ENCODE data around the gene CCND1.

Gene CCND1

GRCh38 chr11:69640995-69641581, at the start of gene CCND1:
CCND1 (plus strand) TSS chr11:69641156; CDS start chr11:69641314, 158 bp downstream.
- no peak for DNase-seq

DNA sequence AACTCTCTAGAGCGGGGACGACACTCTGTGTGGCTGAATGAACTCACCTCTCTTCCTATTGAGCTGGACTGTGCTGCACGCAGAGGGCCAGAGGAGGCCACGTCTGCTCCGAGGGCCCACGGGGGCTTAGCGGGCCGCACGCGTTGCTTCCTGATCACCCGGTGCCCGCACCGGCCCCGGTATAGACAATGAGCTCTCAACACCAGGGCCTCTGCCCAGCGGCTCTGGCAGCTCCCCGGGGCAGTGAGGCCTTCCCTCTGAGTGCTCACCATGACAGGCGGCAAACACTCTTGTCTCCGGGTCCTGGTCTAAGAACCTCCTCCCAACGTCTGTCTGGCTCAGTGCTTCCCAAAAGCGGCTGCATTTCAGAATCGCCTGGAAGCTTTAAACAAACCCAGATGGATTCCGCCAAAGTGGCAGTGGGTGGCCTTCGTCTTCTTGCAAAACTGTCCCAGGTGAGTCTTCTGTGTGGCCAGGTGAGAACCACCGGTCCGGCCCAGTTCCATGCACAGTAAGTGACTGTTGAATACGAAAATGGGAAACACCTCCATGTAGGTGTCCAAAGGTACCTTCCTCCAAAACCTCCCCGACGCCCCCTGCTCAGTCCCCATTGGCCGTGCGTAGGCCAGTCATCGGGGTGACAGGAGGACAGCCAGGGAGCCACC, 47.8 kb upstream of the CCND1 start:
- DNase-seq: no peak

DNA sequence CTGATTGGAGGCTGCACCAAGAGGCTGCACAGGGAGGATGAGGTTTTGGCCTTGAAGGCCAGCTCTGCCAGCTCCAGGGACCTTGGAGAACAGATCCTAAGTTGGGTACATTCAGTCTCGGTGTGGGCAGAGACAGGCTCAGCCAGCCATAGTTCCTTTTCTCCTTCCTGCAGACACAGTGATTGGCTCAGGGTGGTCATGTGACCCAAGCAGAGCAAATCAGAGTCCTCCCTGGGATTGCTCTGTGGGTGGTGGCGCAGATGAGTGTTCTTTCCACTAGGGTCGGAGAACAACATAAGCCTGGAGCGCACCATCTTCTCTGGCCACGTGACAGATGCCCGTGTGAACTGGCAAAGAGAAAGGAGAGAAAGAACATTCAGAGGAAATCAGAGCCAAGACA, 47.1 kb upstream of the CCND1 start:
- no peak for DNase-seq

- DNase-seq: no peak
Measured at GRCh38 chr11:69594481-69594880, 46.5 kb upstream of the CCND1 start.

DNA sequence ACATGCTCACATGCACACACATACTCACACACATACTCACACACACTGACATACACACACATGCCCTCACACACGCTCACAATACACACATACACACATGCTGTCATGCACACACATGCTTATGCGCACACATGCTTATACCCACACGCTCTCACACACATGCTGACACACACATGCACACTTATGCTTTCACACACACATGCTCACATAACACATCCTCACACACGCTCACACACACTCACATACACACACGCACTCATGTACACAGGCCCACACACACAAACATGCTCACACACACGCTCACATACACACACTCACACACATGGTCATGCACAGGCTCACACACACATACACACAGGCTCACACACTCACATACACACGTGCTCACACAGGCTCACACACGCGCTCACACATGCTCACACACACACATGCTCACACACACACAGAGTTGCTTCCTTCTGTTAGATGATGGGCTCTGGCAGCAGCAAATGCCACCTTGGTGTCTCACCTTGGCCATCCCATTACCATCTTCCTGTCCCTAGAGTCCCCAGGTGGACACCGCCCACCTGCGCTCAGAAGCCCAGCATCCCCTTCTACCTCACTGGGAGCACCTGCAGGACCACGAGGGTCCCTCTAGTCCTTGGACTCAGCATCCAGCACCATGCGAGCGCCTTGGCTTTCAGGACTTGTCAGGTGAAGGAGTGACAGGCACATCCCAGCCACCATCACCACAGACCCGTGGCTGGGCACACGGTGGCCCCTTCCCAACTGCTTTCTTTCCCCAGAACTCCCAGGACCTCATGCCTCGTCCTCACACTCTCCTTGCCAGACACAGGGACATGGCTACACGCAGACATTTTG, 44.9 kb upstream of the CCND1 start:
- DNase-seq: no peak

GRCh38 chr11:69598147-69598546, 42.8 kb upstream of the CCND1 start:
- no peak for DNase-seq

DNA sequence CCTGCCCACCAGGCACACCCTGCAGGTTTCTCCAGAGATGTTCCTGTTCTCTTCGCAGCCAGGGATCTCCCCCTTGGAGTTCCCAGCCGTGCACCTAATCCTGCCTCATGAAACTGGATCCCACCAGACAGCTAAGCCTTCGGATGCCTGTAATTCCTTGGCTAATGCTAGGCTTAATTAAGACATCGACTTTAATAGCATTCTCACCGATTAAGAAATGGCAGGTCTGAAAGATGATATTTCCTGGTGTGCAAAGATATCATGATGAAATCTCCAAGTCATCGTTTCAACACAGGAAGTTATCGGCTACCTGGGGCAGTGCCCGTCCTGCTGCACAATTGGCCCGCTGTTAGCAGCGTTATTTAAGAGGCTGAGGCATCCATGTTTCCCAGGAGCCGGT, 41.5 kb upstream of the CCND1 start:
- no peak for DNase-seq

- DNase-seq: no peak
Measured at GRCh38 chr11:69600001-69600400, 41.0 kb upstream of the CCND1 start.

- no peak for DNase-seq
Measured at GRCh38 chr11:69601011-69601975, 39.7 kb upstream of the CCND1 start.

DNA sequence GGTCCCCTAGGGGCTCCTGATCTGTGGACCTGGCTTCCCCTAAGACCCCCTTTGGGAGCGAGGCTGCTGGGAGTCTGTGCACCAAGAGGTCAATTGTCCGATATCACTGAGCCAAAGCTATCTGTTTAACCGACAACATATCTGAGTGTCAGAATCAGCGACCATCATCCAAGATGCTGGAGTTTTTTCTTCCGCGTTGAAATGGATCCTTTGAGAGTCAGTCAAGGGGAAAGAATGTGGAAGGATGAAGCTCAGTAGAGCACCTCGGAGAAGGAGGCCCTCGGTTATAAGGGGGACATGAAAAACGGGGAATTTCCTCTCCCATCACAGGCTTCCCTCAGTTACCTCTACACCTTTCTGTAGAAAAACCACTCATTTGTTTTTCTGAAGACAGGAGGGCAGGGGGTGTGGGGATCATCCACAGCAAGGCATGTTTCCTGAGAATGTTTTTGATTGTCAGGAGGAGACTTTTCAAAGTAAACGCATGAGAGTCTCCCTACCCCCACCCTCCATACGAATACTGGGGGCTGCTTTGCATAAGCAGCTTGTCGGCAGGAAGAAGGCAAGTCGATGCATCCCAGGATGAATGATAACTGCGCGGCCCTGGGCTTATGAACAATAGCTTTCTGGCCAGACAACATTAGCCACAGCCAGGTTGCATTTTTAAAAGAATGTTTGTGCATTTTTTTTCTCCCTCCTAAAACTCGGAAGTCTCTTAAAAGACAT, 37.7 kb upstream of the CCND1 start:
- DNase-seq: no peak

GRCh38 chr11:69604055-69604454, 36.9 kb upstream of the CCND1 start:
- no peak for DNase-seq

DNA sequence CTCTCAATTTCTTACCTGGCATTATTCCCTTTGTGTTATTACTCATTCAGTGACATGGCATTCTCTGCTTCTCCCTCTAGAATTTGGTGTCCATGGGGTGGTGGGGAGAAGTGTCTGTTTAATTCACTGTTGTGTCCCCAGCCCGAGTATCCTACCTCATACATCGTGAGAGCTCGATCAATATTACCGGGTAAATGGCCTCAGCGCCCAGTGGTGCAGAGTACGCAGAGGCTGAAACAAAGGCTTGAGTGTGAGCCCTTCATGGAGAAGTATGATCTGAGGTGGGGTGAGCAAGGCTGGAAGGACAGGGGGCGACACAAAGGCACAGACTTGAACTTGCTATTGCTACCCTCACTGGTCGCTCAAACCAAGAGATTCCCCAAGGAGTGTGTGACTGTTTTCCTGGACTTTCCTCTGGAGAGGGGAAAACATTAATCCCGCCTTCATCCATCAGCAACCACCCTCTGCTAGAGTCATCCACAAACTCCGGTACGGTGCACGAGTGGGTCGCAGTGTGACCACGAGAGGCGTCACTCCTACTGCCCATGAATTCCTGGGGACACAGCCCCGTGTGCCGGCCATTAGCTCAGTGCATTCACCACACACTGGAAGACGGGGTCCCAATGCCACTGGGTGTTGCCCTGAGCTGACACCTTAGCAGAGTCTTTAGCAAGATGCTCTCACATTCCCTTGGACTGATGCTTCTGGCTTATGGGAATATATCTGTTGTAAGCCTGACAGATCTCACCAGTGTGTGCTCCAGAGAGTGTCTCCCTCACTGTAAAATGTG, 35.0 kb upstream of the CCND1 start:
- no peak for DNase-seq

- DNase-seq: no peak
Measured at GRCh38 chr11:69609351-69609750, 31.6 kb upstream of the CCND1 start.

GRCh38 chr11:69611548-69612526, 29.1 kb upstream of the CCND1 start:
- DNase-seq: no peak

GRCh38 chr11:69613594-69613993, 27.4 kb upstream of the CCND1 start:
- no peak for DNase-seq

GRCh38 chr11:69614085-69614484, 26.9 kb upstream of the CCND1 start:
- DNase-seq: no peak

GRCh38 chr11:69615545-69616278, 25.2 kb upstream of the CCND1 start:
- DNase-seq: no peak

GRCh38 chr11:69617220-69617619, 23.7 kb upstream of the CCND1 start:
- DNase-seq: no peak

DNA sequence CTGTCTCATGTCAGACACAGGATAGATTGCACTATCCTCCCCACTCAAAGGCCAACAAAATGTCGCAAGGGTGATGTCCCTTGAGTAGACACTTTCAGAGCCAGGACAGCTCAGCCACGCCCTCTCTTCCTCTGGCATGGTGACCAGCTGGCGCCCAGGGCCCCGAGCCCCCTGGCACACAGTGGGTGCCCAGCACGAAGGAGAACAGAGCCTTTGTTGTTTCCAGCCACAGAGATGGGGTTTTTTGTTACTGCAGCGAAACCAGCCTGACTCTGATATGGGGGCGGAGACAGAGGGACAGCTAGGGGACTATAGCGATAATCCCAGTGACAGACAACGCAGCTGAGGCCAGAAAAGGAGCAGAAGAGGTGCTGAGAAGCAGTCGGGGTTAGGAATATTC, 23.3 kb upstream of the CCND1 start:
- DNase-seq: no peak
